ENCODE data around the gene CCNG2.

- TF ChIP-seq CTCF (IDR thresholded peaks at IDR 0.05), result no peak
- TF ChIP-seq POLR2A (IDR thresholded peaks at IDR 0.05), result no peak
Observed at GRCh38 chr4:77120886-77121508, 36.0 kb upstream of the CCNG2 start.
